Activated CD8-positive, alpha-beta memory T cell treated with anti-CD3 and anti-CD28 coated beads, Interleukin-2, amount 50 U/mL, for 1 hour (primary cell): ENCODE results near the gene TP53RK.

ENCODE experiments used
- DNase-seq: peaks from one replicate; pipeline ENCODE4 v3.0.0-alpha.2; 2020; ENCODE audit errors: extremely low read depth

TP53RK gene

DNA sequence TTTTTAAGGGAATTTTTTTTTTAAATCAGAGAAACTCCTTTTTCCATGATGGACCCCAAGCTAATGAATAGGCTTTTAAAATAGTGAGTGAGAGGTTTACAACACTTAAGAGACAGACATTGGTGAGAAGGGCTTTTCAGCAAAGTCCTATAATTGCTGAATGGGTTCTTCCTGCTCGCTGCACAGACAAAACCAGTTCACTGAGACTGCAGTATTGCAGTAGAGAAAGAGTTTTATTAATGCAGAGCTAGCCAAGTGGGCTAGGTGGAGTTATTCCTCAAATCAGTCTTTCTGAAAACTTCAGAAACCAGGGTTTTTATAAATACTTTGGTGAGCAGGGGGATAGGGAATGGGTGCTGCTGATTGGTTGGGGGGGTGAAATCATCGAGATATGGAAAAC is 17.0 kb upstream of the TP53RK start:
- no peak for DNase-seq

DNA sequence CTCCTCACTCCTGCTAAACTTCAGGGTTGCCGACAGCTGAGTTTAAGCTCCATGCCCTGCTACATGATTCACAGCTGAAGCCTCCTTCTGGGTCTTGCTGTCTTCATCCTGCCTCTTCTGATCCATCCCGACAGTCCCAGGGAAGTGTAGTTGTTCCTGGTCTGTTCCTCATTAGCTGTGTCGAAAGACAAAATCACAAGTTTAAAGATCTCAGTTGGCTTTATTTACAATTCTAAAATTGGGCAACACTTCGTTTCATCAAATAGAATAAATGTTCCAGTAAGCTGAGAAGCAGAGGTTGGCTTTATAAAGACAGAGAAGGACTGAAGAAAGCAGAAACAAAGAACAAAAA is 16.1 kb upstream of the TP53RK start:
- DNase-seq, result no peak

DNA sequence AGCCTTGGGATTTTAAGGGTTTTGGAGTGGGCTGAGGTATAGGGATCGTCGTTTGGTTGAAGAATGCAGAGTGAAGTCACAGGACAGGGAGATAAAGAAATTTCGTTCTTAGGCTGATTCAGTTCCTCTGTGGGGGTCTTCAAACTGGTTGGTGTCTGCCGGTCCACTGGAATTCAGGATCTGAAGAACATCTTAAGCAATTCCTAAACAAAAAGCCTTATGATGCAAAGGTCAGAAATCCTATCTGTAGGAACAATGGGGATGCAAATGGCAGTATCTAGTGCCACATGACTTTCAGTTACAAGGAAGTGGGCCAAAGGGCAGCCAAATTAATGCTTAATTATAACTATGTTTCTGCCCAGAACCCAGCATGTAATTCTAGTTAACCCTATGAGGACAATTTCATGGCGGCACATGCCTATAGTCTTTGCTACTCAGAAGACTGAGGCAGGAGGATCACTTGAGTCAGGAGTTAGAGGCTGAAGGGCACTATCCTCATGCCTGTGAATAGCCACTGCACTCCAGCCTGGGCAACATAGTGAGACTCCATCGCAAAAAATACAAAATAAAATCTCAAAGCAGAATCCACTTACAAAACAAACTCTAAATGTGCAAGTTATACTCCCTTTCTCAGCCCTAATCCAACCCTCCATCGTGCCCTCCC is 15.6 kb upstream of the TP53RK start:
- no peak for DNase-seq

DNA sequence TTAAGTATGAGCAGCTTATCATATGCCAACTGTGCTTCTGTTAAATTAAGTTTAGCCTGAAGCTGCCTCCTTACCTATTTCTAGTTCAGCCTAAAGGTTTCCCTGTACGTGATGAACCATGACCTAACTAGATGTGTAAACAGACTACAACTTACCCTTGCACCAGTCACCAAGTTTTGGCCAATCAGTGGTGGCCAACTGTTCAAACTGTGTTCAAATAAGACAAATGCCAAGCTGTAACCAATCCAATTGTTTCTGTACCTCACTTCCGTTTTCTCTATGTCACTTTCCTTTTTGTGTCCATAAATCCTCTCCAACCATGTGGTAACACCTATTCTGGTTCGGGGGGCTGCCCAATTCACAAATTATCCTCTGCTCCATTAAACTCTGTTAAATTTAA is 14.2 kb upstream of the TP53RK start:
- no peak for DNase-seq

DNA sequence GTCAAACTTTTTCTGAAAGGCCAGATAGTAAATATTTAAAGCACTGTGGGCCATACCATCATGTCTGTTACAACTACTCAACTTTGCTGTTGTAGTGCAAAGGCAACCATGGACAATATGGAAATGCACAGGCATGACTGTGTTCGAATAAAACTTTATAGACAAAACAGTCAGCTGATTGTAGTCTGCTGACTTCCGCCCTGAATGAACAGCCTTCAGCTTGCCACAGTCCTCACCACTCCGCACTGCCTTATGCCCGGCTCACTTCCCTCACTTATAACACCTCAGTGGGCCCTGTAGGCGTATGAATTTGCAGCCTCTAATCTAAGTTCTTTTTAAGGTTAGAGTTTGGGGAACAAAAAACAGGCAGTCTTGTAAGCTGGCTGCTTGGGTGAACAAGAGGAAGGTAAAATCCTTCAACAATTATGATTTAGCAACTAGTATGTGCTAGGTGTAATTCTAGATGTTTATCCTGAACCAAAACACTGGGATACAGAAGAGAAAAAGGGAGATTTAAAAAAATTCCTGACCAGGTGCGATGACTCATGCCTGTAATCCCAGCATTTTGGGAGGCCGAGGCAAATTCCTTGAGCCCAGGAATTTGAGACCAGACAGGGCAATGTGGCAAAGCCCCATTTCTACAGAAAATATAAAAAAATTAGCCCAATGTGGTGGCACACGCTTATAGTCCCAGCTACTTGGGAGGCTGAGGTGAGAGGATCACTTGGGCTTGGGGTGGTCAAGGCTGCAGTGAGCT is 13.4 kb upstream of the TP53RK start:
- DNase-seq, result no peak

DNA sequence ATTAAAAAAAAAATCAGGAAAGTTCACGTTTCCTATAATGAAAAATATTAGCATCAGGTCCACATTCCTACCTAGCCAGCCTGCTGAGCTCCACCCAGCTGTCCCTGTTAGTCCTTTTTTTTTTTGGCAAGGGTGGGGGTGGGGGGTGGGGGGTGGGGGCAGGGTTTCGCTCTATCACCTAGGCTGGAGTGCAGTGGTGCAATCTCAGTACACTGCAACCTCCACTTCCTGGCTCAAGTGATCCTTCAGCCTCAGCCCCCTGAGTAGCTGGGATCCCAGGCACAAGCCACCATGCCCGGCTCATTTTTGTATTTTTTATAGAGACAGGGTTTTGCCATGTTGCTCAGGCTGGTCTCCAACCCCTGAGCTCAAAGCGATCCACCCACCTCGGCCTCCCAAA is 12.7 kb upstream of the TP53RK start:
- DNase-seq, result no peak

DNA sequence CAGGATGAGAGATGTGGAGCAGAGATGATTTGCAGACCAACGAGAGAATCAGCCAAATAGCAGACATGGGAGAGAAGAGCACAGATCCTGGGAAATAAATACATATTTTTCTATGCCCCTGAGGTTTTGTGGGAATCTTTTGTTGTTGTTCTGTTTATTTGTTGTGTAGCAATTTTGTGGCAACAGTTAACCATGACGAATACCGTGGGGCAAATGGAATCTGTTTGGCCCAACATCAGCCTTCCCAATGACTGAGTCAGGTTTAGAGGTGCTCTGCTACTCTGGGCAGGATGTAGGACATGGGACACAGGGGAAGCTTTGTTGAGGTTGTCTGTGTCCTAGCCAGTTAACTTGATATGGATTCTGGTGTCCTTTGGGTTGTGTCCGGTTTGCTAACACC is 12.3 kb upstream of the TP53RK start:
- no peak for DNase-seq

DNA sequence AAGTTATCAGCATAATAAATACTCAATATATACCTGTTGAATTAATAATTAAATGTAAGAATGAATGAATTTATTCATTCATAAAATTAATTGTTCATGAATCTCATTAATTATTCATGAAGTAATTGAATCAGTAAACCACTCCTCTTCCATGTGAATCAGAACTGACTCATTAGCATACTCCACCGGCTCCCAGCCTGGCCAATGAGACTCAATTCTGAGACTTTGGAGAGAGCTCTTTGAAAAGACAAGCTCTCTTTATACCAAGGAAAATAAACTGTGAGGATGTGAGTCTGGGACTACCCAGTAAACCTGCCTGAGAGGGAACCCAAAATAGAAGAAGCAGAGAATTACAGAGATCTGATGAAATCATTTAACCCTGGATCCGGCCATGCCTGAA is 11.8 kb upstream of the TP53RK start:
- DNase-seq, result no peak

DNA sequence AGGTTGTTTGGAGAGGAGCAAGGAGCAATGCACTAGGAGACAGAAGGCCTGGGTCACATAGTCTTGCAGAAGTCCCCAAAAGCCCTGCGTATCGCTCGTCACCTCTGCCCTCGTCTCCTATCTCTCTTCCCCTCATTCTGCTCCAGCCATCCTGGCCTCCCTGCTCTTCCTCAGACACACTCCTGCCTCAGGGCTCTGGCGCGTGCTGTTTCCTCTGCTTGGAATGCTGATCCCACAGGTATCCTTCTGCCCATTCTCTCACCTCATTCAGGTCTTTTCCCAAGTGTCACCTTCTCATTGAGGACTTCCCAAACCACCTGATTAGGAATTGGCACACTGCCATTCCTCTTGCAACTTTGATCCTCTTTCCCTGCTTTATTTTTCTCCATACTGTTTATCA is 11.2 kb upstream of the TP53RK start:
- no peak for DNase-seq

DNA sequence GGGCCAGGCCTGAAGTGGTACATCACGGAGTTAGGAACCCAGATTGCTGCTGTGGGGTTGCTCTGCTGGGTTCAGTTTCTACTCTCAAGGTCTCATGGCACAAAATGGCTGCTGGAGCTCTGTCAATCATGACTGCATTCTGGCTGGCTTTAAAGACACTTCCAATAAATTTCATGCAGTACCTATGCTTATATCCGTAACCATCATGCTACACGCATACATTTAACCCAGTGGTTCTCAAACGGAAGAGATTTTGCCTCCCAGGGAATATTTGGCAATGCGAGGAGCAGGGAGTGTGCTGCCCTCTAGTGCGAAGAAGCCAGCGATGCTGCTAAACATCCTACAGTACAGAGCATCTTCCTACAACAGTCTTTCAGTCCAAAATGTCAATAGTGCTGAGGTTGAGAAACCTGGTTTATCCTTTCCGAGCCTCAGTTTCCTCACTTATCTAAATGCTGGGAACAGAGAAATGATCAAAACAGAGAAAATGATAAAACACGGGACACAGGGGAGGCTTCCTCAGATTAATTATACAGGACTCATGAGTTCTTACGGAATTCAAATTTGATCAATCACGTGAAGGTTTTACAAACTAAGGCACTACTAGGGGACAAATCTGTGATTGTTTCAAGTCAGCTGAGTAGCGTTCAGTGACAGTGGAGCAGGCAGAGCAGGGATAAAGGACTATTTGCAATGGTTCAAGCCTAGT is 10.6 kb upstream of the TP53RK start:
- DNase-seq, result no peak

DNA sequence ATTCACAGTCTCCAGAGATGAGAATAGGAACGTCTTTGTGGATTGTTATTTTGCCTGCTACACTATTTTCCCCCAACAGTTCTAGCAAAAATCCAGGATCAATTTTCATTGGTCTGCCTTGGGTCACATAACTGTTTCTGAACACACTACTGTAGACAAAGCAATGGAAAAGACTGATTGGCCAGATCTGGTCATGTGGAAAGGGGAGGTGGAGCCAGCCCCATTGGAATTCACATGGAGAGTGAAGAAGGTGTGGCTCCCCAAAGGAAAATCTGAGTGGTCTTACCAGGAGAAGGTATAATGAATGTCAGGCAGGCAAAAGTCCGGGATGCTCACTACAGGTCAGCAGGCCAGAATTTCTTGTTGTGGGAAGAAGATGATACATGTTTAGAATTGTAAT is 9.5 kb upstream of the TP53RK start:
- no peak for DNase-seq

DNA sequence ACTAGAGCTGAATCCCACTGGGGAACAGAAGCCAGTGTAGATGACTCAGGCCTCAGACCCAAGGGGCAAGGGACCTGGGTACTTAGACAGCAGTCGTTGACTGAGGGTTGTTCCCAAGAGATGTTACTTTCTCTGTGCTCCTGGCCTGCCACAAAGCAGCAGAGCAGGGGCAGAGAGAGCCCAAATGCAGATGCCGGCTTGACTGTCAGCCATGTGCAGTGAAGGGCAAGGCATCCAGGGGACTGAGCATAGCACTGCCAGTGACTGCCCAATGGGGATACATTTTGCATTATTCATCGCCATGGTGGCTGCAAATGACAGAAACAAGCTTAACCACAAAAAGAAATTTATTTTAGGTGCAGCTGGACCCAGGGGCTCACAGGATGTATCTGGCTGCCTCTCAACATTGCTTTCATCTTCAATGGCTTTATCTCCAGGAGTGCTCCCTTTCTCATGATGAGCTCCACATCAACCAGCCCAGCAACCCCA is 7.6 kb upstream of the TP53RK start:
- no peak for DNase-seq

DNA sequence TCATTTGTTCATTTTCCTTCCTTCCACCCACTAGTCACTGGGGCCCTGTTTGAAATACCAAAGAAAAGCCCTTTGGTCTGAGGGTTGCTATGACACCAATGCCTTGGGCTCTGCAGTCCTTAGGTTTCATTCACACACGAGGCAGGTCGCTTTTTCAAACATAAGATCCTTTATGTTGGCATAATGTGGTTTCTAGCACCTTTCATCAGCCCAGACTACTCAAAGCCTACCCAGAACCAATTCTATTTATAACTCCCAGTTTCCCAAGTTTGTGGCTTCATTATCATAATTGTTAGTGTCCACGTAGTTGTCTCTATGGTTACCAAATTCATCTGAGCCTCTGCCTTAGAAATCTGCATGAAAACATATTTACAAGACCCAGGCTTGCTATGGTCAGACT is 6.6 kb upstream of the TP53RK start:
- no peak for DNase-seq

DNA sequence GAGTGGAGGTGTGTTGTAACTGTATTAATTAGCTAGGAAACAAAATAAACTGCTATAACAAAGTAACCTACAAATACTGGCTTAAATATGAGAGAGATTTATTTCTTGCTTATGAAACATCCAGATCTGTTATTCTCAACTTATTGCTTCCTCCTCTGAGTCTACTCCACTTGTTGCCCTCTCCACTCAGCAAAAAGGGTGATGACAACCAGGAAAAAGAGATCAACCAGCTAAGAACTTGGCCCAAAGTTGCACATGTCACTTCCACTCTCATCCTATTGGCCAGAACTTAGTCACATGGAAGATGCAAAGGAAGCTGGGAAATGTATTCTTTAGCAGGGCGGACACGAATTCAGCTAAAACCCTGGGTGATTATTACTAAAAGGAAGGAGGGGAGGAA is 5.2 kb upstream of the TP53RK start:
- no peak for DNase-seq

DNA sequence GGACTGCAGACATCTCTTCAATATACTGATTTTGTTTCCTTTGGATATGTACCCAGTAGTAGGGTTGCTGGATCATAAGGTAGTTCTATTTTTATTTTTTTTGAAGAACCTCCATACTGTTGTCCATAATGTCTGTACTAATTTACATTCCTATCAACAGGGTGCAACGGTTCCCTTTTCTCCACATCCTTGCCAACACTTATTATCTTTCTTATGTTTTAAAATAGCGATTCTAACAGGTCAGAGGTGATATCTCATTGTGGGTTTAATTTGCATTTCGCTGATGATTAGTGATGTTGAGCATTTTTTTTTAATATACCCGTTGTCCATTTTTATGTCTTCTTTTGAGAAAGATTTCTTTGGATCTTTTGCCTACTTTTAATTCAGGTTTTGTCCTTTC is 2.0 kb upstream of the TP53RK start:
- DNase-seq, result no peak

DNA sequence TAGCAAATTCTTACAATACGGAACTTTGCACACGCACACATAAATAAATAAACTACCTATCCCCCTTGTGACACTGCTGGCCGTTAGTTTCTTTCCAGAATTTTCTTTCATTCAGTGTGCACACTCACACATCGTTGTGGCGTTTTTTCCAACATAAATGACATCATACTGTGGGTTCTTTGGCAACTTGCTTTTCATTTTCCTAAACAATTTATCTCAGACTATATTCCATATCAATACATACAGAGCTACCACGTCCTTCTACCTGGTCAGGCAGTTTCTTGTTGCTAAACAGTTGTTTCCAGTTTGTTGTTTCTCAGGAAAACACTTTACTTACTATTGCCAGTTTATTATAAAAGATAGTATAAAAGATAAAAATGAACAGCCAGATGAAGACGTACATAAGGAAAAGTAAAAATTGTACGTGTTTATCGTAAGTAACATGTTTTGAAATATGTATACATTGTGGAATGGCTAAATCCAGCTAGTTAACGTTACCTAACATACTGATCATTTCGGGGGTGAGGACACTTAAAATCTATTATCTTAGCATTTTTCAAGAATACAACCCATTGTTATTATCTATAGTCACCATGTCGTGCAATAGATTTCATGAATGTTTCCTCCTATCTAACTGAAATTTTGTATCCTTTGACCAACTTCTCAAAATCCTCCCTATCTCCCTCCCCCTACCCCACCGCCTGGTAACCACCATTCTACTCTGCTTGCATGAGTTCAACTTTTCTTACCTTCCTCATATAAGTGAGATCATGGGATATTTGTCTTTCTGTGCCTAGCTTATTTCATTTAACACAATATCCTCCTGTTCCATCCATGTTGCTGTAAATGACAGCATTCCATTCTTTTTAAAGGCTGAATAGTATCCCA is 1.2 kb upstream of the TP53RK start:
- no peak for DNase-seq

DNA sequence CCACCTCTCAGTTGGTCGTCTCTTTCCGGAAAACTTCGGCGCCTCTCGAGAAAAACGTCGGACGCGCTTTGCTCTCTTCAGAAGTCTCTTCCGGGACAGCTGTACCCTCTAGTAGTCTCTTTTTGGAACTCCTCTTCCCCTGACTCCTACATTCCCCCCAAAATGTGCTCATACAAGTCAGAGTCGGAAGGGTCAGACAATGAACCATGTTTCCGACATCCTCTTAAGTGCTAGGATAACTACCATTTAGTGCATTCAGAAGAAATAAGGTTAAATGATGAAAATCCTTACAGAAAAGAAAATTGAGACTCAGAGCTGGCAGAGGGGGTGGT is 476 bp upstream of the TP53RK start:
- DNase-seq, result no peak

DNA sequence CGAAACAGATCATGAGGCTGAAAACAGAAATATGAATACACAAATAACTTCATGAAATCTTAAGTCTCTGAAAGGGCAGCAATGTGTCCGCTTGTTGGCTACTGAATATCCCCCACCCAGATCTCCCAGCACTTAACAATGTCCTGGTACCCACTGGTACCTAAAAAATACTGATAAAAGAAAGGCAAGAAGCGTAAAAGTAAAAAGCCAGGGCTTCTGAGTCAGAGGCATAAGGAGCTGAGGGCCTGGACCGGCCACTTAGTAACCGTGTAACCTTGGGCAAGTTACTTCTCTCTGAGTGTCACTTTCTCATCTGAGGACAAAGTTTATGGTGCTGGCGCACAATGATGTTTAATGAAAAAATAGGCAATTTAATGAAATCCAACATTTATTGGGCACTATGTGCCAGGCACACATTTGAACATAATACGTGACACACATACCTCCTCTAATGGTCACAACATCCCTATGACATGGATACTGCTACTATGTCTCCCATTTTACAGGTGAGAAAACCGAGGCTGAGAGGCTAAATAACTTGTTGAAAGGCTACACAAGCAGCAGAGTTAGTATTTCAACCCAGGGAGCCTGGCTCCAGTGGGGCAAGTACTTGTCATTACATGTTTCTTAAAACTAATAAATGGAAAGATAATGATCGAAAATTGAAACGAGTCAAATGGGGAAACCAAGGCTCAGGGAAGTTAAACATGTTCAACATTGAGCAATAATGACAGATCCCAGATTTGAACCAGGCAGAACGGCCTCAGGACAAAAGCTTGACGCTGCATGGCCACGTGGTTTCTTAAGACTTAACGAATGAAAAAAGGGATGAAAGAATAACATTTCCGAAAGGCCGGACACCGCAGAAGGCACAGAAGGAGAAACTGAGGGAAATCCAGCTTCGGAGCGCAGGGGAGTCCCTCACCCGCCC is 828 bp downstream of the TP53RK start:
- no peak for DNase-seq

DNA sequence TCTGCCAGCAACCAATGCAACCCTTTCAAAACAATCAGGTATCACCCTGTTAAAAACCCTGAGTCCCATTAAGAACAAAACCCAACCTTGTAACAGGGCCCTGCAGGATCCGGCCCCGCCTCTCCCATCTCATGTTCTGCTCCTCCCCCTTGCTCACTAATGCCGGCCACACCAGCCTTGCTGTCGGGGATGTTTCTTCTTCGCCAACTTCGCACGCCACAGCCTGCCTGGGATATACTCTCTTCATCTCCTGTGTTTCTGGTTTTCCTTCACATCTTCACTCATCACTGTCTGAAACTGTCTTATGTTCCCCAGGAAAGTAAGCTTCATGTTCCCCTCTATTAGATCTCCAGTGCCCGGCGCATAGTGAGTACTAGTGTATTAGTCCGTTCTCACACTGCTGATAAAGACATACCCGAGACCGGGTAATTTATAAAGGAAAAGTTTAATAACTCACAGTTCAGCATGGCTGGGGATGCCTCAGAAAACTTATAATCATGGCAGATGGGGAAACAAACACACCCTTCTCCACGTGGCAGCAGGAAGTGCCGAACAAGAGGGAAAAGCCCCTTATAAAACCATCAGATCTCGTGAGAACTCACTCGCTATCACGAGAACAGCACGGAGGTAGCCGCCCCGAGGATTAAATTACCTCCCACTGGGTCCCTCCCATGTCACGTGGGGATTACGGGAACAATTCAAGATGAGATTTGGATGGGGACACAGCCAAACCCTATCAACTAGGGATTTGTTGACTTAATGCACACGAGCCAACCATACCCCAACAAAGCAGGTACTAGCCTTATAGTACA is 5.1 kb downstream of the TP53RK start:
- DNase-seq, result no peak

DNA sequence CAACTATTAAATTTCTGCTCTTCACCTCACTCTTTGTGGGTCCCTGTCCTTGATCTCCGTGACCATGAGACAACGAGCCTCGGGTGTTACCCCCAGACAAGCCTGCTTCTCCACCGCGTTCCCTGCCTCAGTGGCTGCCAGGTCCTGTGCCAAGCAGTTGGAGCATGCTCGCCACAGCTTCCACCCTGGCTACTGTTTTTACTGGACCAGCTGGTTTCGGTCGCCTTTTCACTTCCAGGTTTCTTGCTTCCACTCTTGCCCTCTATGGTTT is 5.6 kb downstream of the TP53RK start:
- DNase-seq, result no peak
